Inflammatory macrophage treated with lipopolysaccharide for 1 hour (primary cell): ENCODE data around the gene CACNA1A.

ENCODE experiments used
- DNase-seq, 2 donors: peaks; one replicate each; pipeline ENCODE4 v3.0.0-alpha.2; 2020 to 2022

CACNA1A gene

GRCh38 chr19:13356686-13357280 is 149.5 kb downstream of the CACNA1A start:
- DNase-seq = no peak

DNA sequence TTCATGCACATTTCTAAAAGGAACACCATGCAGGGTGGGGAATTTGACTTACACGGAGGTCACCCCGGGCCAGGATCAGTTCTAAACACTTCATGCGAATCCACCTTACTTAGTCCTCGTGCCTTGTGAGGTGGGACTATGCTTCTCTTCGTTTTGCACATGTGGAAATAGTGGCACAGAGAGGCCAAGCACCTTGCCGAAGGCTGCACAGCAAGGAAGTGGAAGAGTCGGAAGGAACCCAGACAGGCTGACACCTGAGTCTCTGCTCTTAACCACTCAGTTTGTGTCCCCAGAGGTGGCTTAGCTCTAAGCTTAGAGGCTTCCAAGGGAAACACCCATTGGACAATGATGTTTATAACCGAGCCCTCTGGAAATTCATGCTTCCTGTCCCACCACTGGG is 150.1 kb downstream of the CACNA1A start:
- DNase-seq = no peak

GRCh38 chr19:13355356-13355755 is 150.9 kb downstream of the CACNA1A start:
- no peak for DNase-seq

DNA sequence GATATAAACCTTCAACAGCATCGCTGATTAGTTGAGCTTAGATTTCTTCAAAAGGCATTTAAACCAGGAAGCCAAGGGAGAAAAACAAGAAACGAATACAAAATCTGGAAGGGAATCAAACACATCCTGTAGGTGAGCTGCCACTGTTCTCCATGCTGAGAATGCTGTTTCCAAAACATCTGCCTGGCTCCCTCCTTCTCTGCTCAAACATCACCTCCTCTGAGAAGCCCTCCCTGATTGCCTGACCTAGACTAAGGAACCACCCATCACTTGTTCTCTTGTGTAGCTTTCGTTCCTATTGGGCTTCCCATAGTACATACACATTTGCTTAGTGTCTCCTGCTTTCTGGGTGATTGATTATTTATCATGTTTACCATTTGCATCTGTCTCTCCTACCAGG is 152.7 kb downstream of the CACNA1A start:
- no peak for DNase-seq

DNA sequence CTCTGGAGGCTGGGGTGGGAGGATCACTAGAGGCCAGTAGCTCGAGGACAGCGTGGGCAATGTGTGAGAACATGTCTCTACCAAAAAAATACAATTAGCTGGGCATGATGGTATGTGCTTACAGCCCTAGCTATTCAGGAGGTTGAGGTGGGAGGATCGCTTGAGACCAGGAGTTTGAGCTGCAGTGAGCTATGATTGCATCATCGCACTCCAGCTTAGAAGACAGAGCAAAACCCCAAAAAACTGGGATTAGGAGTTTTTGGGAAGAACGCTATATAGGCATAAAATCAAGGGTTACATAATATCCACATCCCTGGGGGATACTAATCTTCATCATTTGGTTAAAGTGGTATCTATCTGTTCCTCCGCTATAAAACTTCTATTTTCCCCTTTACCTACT is 155.5 kb downstream of the CACNA1A start:
- no peak for DNase-seq

GRCh38 chr19:13350072-13350471 is 156.2 kb downstream of the CACNA1A start:
- DNase-seq = no peak

DNA sequence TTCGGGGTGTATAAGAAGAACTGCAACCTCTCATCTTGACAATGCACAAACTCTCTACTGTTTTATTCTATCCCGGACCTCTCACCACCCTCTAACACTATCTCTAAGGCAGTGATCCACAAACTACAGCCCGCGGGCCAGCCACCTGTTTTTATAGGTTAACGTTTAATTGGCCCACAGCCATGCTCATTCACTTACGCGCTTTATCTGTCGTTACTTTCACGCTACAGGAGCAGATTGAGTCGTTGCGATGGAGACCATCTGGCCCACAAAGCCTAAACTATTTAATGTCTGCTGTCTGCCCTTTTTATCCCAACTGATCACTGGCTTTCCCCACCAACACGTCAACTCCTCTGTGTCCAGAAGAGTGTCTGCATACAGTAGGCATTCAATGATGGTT is 158.9 kb downstream of the CACNA1A start:
- DNase-seq = no peak

DNA sequence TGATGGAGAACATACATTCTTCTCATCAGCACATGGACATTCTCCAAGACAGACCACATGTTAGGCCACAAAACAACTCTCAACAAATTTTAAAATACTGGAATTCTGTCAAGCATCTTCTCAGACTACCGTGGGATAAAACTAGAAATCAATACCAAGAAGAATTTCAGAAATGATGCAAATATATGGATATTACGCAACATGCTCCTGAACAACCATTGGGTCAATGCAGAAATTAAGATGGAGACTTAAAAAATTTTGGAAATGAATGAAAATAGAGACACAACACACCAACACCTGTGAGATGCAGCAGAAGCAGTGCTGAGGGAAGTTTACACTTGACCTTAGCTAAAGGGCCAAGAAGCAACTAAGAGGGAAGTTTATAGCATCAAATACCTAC is 162.8 kb downstream of the CACNA1A start:
- DNase-seq = no peak

DNA sequence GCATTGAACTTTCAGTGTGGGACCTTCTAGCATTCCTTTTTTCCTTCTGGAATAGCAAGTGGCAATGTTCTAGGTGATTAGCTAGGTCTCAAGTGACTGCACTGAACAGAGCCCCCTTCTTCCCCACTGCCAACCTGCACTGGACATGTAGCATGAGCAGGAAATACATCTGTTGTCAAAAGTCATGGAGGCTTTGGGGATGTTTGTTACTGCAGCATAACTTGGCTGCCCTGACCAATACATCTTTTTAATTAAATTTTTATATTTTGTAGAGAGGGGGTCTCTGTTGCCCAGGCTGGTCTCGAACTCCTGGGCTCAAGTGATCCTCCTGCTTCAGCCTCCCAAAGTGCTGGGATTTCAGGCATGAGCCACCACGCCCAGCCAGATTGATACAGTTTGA is 163.6 kb downstream of the CACNA1A start:
- DNase-seq = no peak

DNA sequence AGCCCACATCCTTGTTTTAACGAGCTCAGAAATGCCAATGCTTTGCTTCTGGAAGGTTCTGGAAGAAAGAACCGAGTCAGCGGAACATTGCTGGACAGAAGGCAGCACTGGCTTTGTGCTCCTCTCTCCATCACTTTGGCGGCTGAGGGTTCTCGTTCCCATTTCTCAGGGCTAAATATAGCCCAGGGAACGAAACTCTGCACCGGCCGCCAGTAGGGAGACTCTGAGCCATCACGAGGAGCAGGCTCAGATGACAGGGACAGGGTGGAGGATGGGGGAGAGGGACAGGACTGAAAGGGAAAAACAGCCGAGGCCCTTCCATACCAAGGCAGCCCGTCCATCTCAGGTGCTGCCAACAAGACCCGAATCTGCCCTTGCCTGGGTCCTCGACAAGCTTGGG is 166.4 kb downstream of the CACNA1A start:
- no peak for DNase-seq

GRCh38 chr19:13337181-13337580 is 169.1 kb downstream of the CACNA1A start:
- no peak for DNase-seq

DNA sequence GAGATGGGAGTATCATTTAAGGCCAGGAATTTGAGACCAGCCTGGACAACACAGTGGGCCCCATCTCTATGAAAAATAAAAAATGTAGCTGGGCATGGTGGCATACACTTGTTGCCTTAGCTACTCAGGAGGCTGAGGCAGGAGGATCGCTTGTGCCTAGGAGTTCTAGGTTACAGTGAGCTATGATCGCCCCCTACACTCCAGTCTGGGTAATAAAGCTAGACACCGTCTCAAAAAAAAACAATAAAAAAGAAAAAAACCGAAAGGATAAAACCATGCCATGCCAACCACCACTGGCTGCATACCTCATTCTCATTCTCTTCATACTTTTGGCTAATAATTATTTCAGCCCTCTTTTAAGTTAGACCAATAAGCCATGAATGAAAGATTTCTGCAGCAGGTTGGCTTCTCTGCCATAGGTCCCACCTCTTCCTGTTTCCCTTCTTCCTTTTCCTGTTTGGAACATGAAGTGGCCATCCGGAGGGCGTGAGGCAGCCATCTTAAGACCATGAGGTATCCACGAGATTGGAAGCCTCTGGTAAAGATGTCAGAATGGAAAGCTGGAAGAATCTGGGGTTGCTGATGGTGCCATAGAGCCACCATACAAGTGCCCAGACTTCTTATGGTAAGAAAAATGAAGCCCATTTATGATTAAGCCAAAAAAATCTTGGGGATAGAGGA is 171.3 kb downstream of the CACNA1A start:
- no peak for DNase-seq

DNA sequence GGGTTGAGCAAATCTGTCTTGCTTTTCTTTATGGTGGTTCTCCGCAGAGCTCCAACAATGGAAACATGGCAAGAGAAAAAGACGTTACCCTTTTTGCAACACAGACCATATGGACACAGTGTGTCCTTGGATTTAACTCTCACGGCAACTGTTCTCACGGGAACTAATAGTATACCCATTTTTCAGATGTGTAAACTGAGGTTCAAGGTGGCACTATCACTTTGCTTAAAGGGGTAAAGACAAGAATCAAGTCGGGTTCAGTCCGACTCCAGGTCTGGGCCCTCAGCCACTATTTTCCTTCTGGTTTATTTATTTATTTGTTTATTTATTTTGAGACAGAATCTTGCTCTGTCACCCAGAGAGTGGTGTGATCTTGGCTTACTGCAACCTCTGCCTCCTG is 176.0 kb downstream of the CACNA1A start:
- no peak for DNase-seq

GRCh38 chr19:13329766-13330165 is 176.5 kb downstream of the CACNA1A start:
- DNase-seq = no peak

DNA sequence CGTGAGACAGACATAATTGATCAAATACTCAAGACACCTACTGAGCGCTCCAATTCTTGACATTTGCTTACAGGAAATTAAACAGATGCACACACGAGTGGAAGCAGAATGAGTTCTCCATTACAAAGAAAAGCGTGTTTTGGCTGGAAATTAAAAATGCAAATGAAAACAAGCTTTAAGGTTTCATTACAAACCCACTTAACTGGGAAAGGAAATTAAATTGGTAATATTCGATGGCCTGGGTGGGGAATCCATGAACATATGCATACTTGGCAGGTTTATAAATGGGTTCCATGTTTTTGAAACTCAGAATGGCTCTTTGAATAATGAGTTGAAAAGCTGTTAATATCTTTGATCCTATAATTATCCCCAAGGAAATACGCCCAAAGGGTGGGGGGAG is 178.0 kb downstream of the CACNA1A start:
- no peak for DNase-seq

DNA sequence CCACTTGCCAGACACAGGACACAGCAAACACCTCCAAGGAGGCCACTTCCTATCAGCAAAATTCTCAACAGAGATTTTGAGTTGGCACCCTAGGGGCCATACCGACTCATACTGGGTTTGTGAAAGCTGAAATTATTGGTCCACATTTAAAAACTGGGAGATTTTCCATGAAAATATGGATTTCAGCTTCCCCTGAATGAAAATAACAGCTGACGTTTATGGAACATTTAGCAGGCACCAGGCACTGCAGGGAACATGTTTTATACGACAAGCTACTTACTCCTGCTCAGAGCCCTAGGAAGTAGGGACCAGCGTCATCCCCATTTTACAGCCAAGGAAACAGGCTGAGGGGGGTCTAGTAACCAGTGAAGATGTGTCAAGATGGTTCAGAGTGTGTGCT is 186.8 kb downstream of the CACNA1A start:
- DNase-seq = no peak

GRCh38 chr19:13318190-13318589 is 188.1 kb downstream of the CACNA1A start:
- no peak for DNase-seq

GRCh38 chr19:13315495-13315894 is 190.8 kb downstream of the CACNA1A start:
- DNase-seq = no peak

DNA sequence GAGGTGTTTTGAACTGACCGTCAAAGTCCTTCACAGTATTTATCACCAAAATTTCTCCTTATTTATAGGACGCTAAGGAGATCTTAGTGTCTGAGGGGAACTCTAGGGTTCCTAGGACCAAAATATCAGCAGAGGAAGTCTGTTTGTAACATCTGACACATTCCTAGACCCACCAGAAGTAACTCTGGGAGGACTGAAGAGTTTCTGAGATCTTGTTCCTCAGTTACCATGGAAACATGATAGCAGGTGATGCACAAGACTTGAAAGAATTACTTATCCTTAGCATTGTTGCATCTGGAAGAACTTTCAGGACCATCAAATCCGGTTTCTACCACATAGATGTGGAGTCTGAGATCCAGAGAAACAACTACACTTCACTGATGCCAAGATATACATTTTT is 191.5 kb downstream of the CACNA1A start:
- DNase-seq = no peak

DNA sequence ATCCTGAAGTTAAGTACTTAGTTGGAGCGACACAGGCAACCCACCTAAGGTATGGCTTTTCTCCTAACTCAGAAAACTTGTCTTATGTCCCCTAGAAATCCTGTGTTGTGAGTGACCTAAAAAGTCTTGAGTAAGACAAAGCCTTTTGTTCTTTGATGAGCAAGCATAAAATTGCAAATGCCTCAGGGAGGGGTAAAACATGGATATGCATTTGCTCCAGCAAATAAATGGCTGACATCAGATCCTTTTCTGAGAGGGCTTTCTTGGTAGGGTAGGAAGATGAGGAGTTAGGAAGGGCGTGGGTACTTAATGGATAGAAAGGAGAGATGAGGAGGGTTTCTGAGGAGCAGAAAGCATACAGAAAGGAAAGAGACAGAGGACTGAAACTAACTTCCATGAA is 192.4 kb downstream of the CACNA1A start:
- DNase-seq = no peak

- DNase-seq = no peak
Measured at GRCh38 chr19:13309864-13310263, 196.4 kb downstream of the CACNA1A start.

DNA sequence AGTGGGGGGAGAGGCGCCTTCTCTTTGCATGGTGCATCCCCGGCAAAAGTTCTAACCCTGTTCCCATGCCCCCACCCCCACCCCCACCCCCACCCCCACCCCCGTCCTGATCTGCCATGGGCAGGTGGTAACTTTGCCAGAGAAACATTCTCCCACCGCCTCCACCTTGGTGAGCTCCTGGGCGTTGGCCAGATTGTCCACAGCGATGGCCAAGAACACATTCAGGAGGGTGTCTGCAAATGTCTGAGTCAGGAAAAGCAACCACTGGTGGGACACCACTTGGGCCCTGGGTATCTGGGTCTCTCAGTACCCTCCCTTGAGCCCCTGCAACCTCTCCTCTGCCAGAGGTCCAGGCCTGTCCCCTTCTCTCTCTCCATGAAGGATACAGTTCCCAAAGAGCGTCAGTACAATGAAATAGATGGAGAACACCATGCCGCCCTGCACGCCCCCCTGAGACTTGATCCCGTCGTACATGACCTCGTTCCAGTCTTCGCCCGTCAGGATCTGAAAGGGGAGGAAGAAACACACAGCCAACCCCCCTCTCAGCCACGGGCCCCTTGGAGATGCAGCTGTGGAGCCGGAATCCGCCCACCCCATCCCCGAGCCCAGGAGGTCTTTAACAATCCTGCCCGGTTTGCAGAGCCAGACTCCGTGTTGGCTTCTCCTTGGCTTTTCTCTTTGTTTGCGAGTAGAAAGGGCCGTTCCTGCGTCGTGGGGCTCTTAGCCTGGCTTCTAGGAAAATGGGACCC is 202.7 kb downstream of the CACNA1A start:
- no peak for DNase-seq

GRCh38 chr19:13302526-13303270 is 203.6 kb downstream of the CACNA1A start:
- DNase-seq = no peak
